Sigmoid colon (tissue), 7 donors: ENCODE measurements around the gene KIF22. TPM values are rescaled to one million over a fixed set of nuclear protein-coding genes. Genes with fewer than 3 reads are reported as not detected.
A peak's percentile ranks its signal among the peaks of the same experiment; 100 is the strongest.

Source experiments
- DNase-seq: peaks from one replicate; pipeline ENCODE4 v3.0.0-alpha.2; 2019
- H3K27ac ChIP-seq, 4 donors: fragments of 200-600 bp; sonication (generic); one replicate each; pipeline ENCODE4 v1.5.1; 2016 to 2019; ENCODE audit warnings: mild to moderate bottlenecking in 1 of 4
- H3K27me3 ChIP-seq, 3 donors: fragments of 200-600 bp; sonication (generic); one replicate each; pipeline ENCODE4 v1.5.1; 2019; ENCODE audit warnings: mild to moderate bottlenecking in 1 of 3
- H3K36me3 ChIP-seq, 4 donors: fragments of 200-600 bp; sonication (generic); one replicate each; pipeline ENCODE4 v1.5.1; 2016 to 2019
- H3K4me1 ChIP-seq, 4 donors: fragments of 200-600 bp; sonication (generic); one replicate each; pipeline ENCODE4 v1.5.1; 2017 to 2019
- H3K4me3 ChIP-seq, 4 donors: fragments of 200-600 bp; sonication (generic); one replicate each; pipeline ENCODE4 v1.5.1; 2017 to 2019; ENCODE audit warnings: mild to moderate bottlenecking in 2 of 4, moderate library complexity in 1 of 4
- H3K9me3 ChIP-seq, 4 donors: fragments of 200-600 bp in 3 of 4; sonication (generic) in 3 of 4; one replicate each; pipeline versions ENCODE4 v1.5.1 to v1.6.1; 2013 to 2019
- EP300 ChIP-seq, 4 donors: sonication (generic); formaldehyde crosslinking; IDR thresholded peaks; one replicate each; pipeline ENCODE4 v1.6.1; 2017; ENCODE audit warnings: antibody characterized with exemption in 4 of 4
- POLR2A ChIP-seq, 2 donors: fragments of 450-650 bp; IDR thresholded peaks; one replicate each; pipeline ENCODE4 v1.6.1; 2016; ENCODE audit warnings: antibody characterized with exemption in 2 of 2, mild to moderate bottlenecking in 2 of 2, moderate library complexity in 2 of 2
- POLR2AphosphoS5 ChIP-seq, 4 donors: sonication (generic); formaldehyde crosslinking; IDR thresholded peaks; one replicate each; pipeline ENCODE4 v1.6.1; 2017; ENCODE audit warnings: antibody characterized with exemption in 4 of 4
- WGBS, 2 donors: extraction: QIAGEN DNeasy Blood & Tissue Kit; methylation state at CpG; one replicate each; pipeline ENCODE4 v1.1.7; 2013; 5-methylcytosine and 5-hydroxymethylcytosine counted together
- intact Hi-C: fragments of 100-400 bp; cut with DNase I; formaldehyde crosslinking; loops from one replicate; pipeline ENCODE4 v1.15.1; 2023
- polyA plus RNA-seq, 3 donors: library from polyadenylated mRNA; stranded (reverse); fragments of 200-250 nt; gene quantifications; one replicate each; pipeline ENCODE4 v1.2.3, GENCODE V29; 2013
- total RNA-seq, 4 donors: library from RNA; depleted of rRNA; stranded (reverse); fragments of >200 nt; gene quantifications; one replicate each; pipeline ENCODE4 v1.1.0, GENCODE V29; 2016
- TF ChIP-seq, protein P1 (sequence below), 4 experiments: fragments of 450-650 bp in 3 of 4; fragments of 200-600 bp in 1 of 4; IDR thresholded peaks; one replicate each; pipeline ENCODE4 v1.5.1; 2016 to 2019; ENCODE audit warnings: antibody characterized with exemption in 4 of 4, mild to moderate bottlenecking in 3 of 4, moderate library complexity in 2 of 4
- donor health status: healthy with polysubstance abuse.
- donor health status: Bipolar disorder and iron deficiency.
- donor health status: healthy.

The KIF22 gene
- total and polyA plus RNA-seq, 7 donors: 11.5 to 71.5 (median 16.1) TPM

GRCh38 chr16:29807426-29808218, 17.1 kb downstream of the KIF22 start:
- H3K9me3 ChIP-seq: no peaks in the 10 kb centered on the region
- DNase-seq: peak; percentile 96
- H3K4me1 ChIP-seq: peaks cover 0 to 63% (median 56%) of the 10 kb centered on the region in 4 donors
- H3K36me3 ChIP-seq: peaks cover 0 to 22% (median 8%) of the 10 kb centered on the region in 4 donors
- intact Hi-C loops: no loop called here
- peak overlapping the region; percentile 94 to 97 (median 95) for H3K27ac ChIP-seq
- H3K27me3 ChIP-seq: no peaks in the 10 kb centered on the region
- peak; percentile 76 to 80 (median 78) for TF ChIP-seq POLR2AphosphoS5 (IDR thresholded peaks at IDR 0.05)
- TF ChIP-seq POLR2A (IDR thresholded peaks at IDR 0.05): peak; percentile 27 to 79
- no peak for TF ChIP-seq EP300 (IDR thresholded peaks at IDR 0.05)
- TF ChIP-seq, protein P1, sequence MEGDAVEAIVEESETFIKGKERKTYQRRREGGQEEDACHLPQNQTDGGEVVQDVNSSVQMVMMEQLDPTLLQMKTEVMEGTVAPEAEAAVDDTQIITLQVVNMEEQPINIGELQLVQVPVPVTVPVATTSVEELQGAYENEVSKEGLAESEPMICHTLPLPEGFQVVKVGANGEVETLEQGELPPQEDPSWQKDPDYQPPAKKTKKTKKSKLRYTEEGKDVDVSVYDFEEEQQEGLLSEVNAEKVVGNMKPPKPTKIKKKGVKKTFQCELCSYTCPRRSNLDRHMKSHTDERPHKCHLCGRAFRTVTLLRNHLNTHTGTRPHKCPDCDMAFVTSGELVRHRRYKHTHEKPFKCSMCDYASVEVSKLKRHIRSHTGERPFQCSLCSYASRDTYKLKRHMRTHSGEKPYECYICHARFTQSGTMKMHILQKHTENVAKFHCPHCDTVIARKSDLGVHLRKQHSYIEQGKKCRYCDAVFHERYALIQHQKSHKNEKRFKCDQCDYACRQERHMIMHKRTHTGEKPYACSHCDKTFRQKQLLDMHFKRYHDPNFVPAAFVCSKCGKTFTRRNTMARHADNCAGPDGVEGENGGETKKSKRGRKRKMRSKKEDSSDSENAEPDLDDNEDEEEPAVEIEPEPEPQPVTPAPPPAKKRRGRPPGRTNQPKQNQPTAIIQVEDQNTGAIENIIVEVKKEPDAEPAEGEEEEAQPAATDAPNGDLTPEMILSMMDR (IDR thresholded peaks at IDR 0.05): peak; percentile 18 to 59 (median 36)
- WGBS, 2 donors: 1% methylated on average over 69 of the region's 69 CpGs
- H3K4me3 ChIP-seq: peak overlapping the region; percentile 41 to 70 (median 60)

DNA sequence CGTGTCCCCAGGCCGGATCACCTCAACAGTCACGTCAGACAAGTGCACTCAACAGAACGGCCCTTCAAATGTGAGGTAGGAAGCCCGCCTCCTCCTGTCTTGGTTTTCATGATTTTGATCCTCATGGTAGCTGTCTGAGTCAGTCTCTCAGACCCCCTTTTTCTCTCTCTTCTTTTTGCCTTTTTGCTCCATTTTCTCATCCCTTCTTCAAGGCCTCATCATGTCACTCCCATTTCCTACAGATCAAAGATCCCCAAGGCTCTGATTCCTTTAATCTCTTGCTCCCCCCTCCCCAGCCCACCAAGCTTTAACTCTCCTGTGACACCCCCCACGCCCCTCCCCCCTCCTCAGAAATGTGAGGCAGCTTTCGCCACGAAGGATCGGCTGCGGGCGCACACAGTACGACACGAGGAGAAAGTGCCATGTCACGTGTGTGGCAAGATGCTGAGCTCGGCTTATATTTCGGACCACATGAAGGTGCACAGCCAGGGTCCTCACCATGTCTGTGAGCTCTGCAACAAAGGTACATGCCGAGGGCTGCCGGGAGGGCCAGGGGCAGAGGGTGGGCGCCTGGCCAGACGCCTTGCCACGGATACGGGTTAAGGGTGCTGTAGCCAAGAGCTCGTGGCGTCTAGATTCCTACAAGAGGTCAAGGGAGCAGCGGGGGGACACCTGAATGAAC, 17.8 kb downstream of the KIF22 start:
- TF ChIP-seq, protein P1 (IDR thresholded peaks at IDR 0.05): no peak
- TF ChIP-seq POLR2A (IDR thresholded peaks at IDR 0.05) (no peak), EP300 (IDR thresholded peaks at IDR 0.05) (no peak), POLR2AphosphoS5 (IDR thresholded peaks at IDR 0.05) (no peak)
- H3K4me3 ChIP-seq: peak overlapping the region; percentile 41 to 70 (median 60)
- peaks cover 0 to 71% (median 64%) of the 10 kb centered on the region in 4 donors for H3K4me1 ChIP-seq
- no peak for DNase-seq
- peak overlapping the region; percentile 94 to 97 (median 95) for H3K27ac ChIP-seq
- intact Hi-C loops: no loop called here
- WGBS, 2 donors: 43 to 49% methylated on average over 25 of the region's 25 CpGs
- no peaks in the 10 kb centered on the region for H3K9me3 ChIP-seq
- no peaks in the 10 kb centered on the region for H3K27me3 ChIP-seq
- peaks cover 0 to 22% (median 8%) of the 10 kb centered on the region in 4 donors for H3K36me3 ChIP-seq

DNA sequence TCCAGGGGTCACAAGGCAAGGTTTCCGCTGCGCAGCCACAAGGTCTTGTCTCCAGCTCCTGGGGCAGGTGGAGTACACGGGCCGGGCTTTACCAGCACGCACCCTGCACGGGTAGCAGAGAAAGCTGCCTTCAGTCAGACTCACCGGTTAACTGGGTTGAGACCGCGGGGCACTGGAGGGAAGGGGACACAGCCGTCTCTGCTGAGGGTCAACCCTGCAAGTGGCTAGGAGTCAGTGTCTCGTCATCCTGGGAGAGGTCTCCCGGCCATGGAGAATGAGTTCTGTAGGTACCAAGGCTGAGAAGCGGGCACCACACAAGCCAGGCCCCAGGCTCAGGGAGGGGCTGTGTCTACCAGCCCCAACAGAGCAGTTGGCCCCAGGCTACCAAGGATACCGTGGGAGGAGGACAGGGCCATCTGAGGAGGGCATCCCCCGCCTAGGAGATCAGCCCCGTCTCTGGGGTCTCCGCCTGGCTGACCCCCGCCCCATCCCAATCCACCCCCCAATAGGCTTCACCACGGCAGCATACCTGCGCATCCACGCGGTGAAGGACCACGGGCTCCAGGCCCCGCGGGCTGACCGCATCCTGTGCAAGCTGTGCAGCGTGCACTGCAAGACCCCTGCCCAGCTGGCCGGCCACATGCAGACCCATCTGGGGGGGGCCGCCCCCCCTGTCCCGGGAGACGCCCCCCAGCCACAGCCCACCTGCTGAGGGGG, 18.6 kb downstream of the KIF22 start:
- intact Hi-C loops: no loop called here
- WGBS, 2 donors: 72 to 81% methylated on average over 31 of the region's 31 CpGs
- no peaks in the 10 kb centered on the region for H3K9me3 ChIP-seq
- H3K36me3 ChIP-seq: peaks cover 0 to 22% (median 8%) of the 10 kb centered on the region in 4 donors
- no peaks in the 10 kb centered on the region for H3K27me3 ChIP-seq
- DNase-seq: no peak
- H3K4me1 ChIP-seq: peaks cover 0 to 75% (median 69%) of the 10 kb centered on the region in 4 donors
- peak overlapping the region in 1 of 4 donors; percentile 59 for H3K4me3 ChIP-seq
- TF ChIP-seq POLR2AphosphoS5 (IDR thresholded peaks at IDR 0.05): no peak
- no peak for TF ChIP-seq POLR2A (IDR thresholded peaks at IDR 0.05)
- no peak for TF ChIP-seq EP300 (IDR thresholded peaks at IDR 0.05)
- TF ChIP-seq, protein P1 (IDR thresholded peaks at IDR 0.05): no peak
- H3K27ac ChIP-seq: peak overlapping the region; percentile 94 to 97 (median 95)

DNA sequence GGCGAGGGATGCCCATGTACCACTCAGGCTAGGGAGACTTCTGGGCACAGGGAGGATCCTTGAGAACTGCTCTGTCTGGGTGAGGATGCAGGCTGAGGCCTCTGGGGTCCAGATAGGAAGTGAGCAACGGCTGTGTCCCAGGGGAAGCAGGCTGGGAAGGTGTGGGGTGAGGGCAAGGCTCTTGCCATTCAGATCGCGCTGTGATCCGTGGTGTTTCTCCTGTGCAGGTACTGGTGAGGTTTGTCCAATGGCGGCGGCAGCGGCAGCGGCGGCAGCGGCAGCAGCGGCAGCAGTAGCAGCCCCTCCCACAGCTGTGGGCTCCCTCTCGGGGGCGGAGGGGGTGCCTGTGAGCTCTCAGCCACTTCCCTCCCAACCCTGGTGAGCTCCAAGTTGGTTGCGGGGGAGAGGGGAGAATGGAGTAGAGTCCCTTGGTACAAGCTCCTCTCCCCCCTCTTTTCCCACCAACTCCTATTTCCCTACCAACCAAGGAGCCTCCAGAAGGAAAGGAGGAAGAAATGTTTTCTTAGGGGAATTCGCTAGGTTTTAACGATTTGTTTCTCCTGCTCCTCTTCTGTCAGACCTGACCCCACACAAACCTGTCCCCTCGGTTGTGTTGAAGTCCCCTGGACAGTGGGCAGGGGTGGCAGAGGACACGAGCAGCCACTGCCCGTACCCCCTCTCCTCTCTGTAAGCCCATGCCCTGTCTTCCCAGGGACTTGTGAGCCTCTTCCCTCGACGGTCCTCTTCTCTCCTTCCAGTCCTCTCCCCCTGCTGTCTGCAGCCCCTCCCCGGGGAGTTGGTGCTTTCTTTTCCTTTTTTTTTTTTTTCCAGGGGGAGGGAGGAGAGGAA, 19.5 kb downstream of the KIF22 start:
- H3K36me3 ChIP-seq: peaks cover 0 to 22% (median 8%) of the 10 kb centered on the region in 4 donors
- intact Hi-C loops: loop anchor here (5.0 to 10.0 kb wide), 3 partner anchors 257 to 845 kb away; partner anchors contain the start of genes ALDOA, FBRS, PRR14 and TBX6
- H3K27ac ChIP-seq: peak overlapping the region; percentile 94 to 97 (median 95)
- WGBS, 2 donors: 52 to 58% methylated on average over 23 of the region's 23 CpGs
- no peak overlapping the region for H3K4me3 ChIP-seq
- H3K4me1 ChIP-seq: peaks cover 0 to 78% (median 72%) of the 10 kb centered on the region in 4 donors
- DNase-seq: no peak
- TF ChIP-seq POLR2A (IDR thresholded peaks at IDR 0.05) (no peak), EP300 (IDR thresholded peaks at IDR 0.05) (no peak), POLR2AphosphoS5 (IDR thresholded peaks at IDR 0.05) (no peak)
- TF ChIP-seq, protein P1 (IDR thresholded peaks at IDR 0.05): no peak
- H3K9me3 ChIP-seq: no peaks in the 10 kb centered on the region
- H3K27me3 ChIP-seq: no peaks in the 10 kb centered on the region
